Choroid plexus epithelial cell (primary cell): ENCODE data around the gene PHLPP1.

ENCODE experiments used
- DNase-seq: peaks from one replicate; pipeline ENCODE4 v3.0.0-alpha.2; 2010; ENCODE audit warnings: low read depth
- H3K4me3 ChIP-seq: 2 replicates; pipeline ENCODE4 v1.5.1; 2011; ENCODE audit warnings: low read depth, mild to moderate bottlenecking, control low read depth, low read length, moderate library complexity
- CTCF ChIP-seq: conservative IDR thresholded peaks from 2 replicates; pipeline ENCODE4 v1.5.1; 2011; ENCODE audit warnings: low read depth, mild to moderate bottlenecking, control low read depth, inconsistent platforms, low read length, moderate library complexity

Gene PHLPP1

GRCh38 chr18:62766266-62766665 lies 50.9 kb downstream of the PHLPP1 start:
- no peak overlapping the region for H3K4me3 ChIP-seq
- TF ChIP-seq CTCF, result no peak
- no peak for DNase-seq

- no peak for TF ChIP-seq CTCF
- peak; percentile 67 for DNase-seq
- no peak overlapping the region for H3K4me3 ChIP-seq
These were observed 52.0 kb downstream of the PHLPP1 start for GRCh38 chr18:62767321-62767720.

- no peak overlapping the region for H3K4me3 ChIP-seq
- DNase-seq, result peak; percentile 44
- no peak for TF ChIP-seq CTCF
These were observed 52.7 kb downstream of the PHLPP1 start for GRCh38 chr18:62767836-62768557.

- H3K4me3 ChIP-seq, result no peak overlapping the region
- no peak for TF ChIP-seq CTCF
- DNase-seq, result no peak
These were observed 53.2 kb downstream of the PHLPP1 start for GRCh38 chr18:62768558-62768943.

- no peak overlapping the region for H3K4me3 ChIP-seq
- no peak for TF ChIP-seq CTCF
- DNase-seq, result no peak
These were observed 53.9 kb downstream of the PHLPP1 start for GRCh38 chr18:62769216-62769615.

GRCh38 chr18:62771494-62772270 lies 56.3 kb downstream of the PHLPP1 start:
- no peak for DNase-seq
- H3K4me3 ChIP-seq, result no peak overlapping the region
- no peak for TF ChIP-seq CTCF
